CD4-positive, alpha-beta memory T cell (primary cell): ENCODE data around the gene CREB3. TPM values are rescaled to one million over a fixed set of nuclear protein-coding genes. Genes with fewer than 3 reads are reported as not detected.

ENCODE experiments used
- CTCF ChIA-PET: fragments of 350-600 bp; sonication (Branson Sonifier 250); formaldehyde crosslinking; loops from one replicate; lab custom pipeline; 2021; ENCODE audit warnings: inconsistent platforms; ENCODE audit not compliant: partially characterized antibody; lab: Charles Lee
- POLR2A ChIA-PET: fragments of 350-600 bp; sonication (Branson Sonifier 250); formaldehyde crosslinking; loops from one replicate; lab custom pipeline; 2021; ENCODE audit not compliant: partially characterized antibody; lab: Charles Lee
- DNase-seq, 5 donors: peaks; one replicate each; pipeline versions ENCODE4 v3.0.0 to v3.0.0-alpha.2; 2020 to 2022; ENCODE audit warnings: mixed read lengths in 1 of 5
- H3K27ac ChIP-seq: one replicate; pipeline ENCODE4 v1.7.0; 2013; ENCODE audit warnings: low read depth, low read length
- H3K27me3 ChIP-seq: 2 replicates; pipeline ENCODE4 v1.7.0; 2013; ENCODE audit warnings: mild to moderate bottlenecking, low read length, moderate library complexity; ENCODE audit not compliant: insufficient read depth
- H3K36me3 ChIP-seq: 2 replicates; pipeline ENCODE4 v1.7.0; 2013; ENCODE audit warnings: mild to moderate bottlenecking, low read length, moderate library complexity; ENCODE audit not compliant: insufficient read depth
- H3K4me1 ChIP-seq: 2 replicates; pipeline ENCODE4 v1.7.0; 2013; ENCODE audit warnings: mild to moderate bottlenecking, low read length, moderate library complexity; ENCODE audit not compliant: insufficient read depth
- H3K4me3 ChIP-seq, 2 donors: one replicate each; pipeline ENCODE4 v1.7.0; 2013; ENCODE audit warnings: low read length in 2 of 2, mild to moderate bottlenecking in 1 of 2
- H3K9me3 ChIP-seq, 2 donors: one replicate each; pipeline ENCODE4 v1.7.0; 2013; ENCODE audit warnings: low read length in 2 of 2, control low read depth in 1 of 2; ENCODE audit not compliant: control insufficient read depth in 1 of 2
- H3K27ac Mint-ChIP-seq, 7 donors: one replicate each; pipeline ENCODE4 v1.8.0; 2020 to 2021; ENCODE audit warnings: mixed read lengths in 7 of 7, mild to moderate bottlenecking in 6 of 7, inconsistent platforms in 3 of 7, moderate library complexity in 3 of 7
- H3K27me3 Mint-ChIP-seq, 2 donors: one replicate each; pipeline ENCODE4 v1.8.0; 2020 to 2021; ENCODE audit warnings: mixed read lengths in 2 of 2
- H3K36me3 Mint-ChIP-seq, 2 donors: one replicate each; pipeline ENCODE4 v1.8.0; 2020 to 2021; ENCODE audit warnings: mixed read lengths in 2 of 2, inconsistent platforms in 1 of 2, mild to moderate bottlenecking in 1 of 2
- H3K4me1 Mint-ChIP-seq, 4 donors: one replicate each; pipeline ENCODE4 v1.8.0; 2020 to 2021; ENCODE audit warnings: mixed read lengths in 4 of 4, mild to moderate bottlenecking in 1 of 4
- H3K4me3 Mint-ChIP-seq, 8 donors: one replicate each; pipeline ENCODE4 v1.8.0; 2020 to 2021; ENCODE audit warnings: mixed read lengths in 8 of 8, mild to moderate bottlenecking in 7 of 8, moderate library complexity in 6 of 8, inconsistent platforms in 3 of 8
- H3K9me3 Mint-ChIP-seq, 8 donors: one replicate each; pipeline ENCODE4 v1.8.0; 2020 to 2021; ENCODE audit warnings: mixed read lengths in 8 of 8, mild to moderate bottlenecking in 5 of 8, inconsistent platforms in 3 of 8, moderate library complexity in 1 of 8
- intact Hi-C: fragments of 100-400 bp; cut with micrococcal nuclease; formaldehyde crosslinking; loops from one replicate; pipeline ENCODE4 v1.15.1; 2023
- polyA plus RNA-seq, 2 donors: library from polyadenylated mRNA; unstranded; fragments of 300-500 nt; fragmentation: Illumina TruSeq; gene quantifications; one replicate each; pipeline ENCODE4 v1.2.3, GENCODE V29; 2021
- total RNA-seq, 2 experiments: library from RNA; stranded (reverse); gene quantifications; one replicate each; pipeline ENCODE4 v1.2.3, GENCODE V29; 2021

Gene CREB3
- total and polyA plus RNA-seq, 4 experiments from 2014 or later: 24.8 to 59.7 (median 35.3) TPM

DNA sequence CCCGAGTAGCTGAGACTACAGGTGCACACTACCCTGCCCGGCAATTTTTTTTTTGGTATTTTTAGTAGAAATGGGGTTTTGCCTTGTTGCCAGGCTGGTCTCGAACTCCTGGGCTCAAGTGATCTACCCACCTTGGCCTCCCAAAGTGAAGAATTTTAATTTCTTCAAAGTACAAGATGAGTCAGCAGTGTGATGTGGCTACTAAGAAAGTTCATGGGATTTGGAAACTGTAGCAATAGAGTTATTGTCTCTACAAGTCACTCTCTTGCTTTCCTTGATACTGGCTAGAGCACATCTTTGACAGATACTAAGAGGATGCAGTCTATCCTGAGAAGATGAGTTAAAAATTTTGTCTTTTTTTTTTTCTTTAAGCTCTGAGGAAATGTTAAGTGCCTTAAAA, 1.6 kb downstream of the CREB3 start:
- Histone ChIP-seq H3K27me3 (no peaks in the 10 kb centered on the region), H3K4me1 (peaks cover 48% of the 10 kb centered on the region), H3K9me3 (no peaks in the 10 kb centered on the region), H3K36me3 (peaks cover 39% of the 10 kb centered on the region), H3K27ac (no peak overlapping the region), H3K4me3 (no peak overlapping the region)
- DNase-seq: no peak
- H3K9me3 Mint-ChIP-seq: peaks cover 0 to 5% (median 0%) of the 10 kb centered on the region in 8 donors
- intact Hi-C loops: loop anchor here (10.0 kb wide), 1 partner anchor 1069 kb away; the partner anchor contains the start of gene CCL27
- POLR2A ChIA-PET: interaction anchor here (0.8 to 11.1 kb wide), 3 partner anchors 12 to 118 kb away, joined by 3 to 179 read pairs (median 45); partner anchors contain the start of genes GBA2 and RGP1
- H3K4me3 Mint-ChIP-seq: peak overlapping the region in 2 of 8 donors; percentile 15 to 22
- CTCF ChIA-PET: interaction anchor here (0.9 to 14.6 kb wide), 11 partner anchors 13 to 148 kb away, joined by 3 to 209 read pairs (median 13); partner anchors contain the start of genes ARHGEF39, CCDC107, GBA2 and RGP1
- peak overlapping the region in 3 of 7 donors; percentile 11 to 75 (median 23) for H3K27ac Mint-ChIP-seq
- peaks cover 32 to 56% of the 10 kb centered on the region in 2 donors for H3K36me3 Mint-ChIP-seq
- H3K27me3 Mint-ChIP-seq: no peaks in the 10 kb centered on the region
- peaks cover 19 to 32% (median 27%) of the 10 kb centered on the region in 4 donors for H3K4me1 Mint-ChIP-seq

DNA sequence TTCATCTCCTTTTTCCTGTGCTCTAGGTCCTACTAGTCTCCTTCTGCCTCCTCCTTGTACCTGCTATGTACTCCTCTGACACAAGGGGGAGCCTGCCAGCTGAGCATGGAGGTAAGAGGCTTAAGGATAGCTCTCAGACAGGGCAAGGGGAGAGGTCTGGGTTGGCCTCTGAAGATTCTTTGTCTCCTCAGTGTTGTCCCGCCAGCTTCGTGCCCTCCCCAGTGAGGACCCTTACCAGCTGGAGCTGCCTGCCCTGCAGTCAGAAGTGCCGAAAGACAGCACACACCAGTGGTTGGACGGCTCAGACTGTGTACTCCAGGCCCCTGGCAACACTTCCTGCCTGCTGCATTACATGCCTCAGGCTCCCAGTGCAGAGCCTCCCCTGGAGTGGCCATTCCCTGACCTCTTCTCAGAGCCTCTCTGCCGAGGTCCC, 3.8 kb downstream of the CREB3 start:
- no peak overlapping the region for H3K4me3 ChIP-seq
- ChIA-PET POLR2A (interaction anchor here (0.5 to 11.1 kb wide), 10 partner anchors 10 to 1676 kb away, joined by 3 to 179 read pairs (median 4); partner anchors contain the start of genes CCDC107, GBA2, HINT2 and RGP1), CTCF (interaction anchor here (0.6 to 14.6 kb wide), 24 partner anchors 8 to 146 kb away, joined by 3 to 209 read pairs (median 6); partner anchors contain the start of genes ARHGEF39, CCDC107, GBA2 and RGP1)
- H3K27ac ChIP-seq: peak overlapping the region; percentile 15
- Mint-ChIP-seq H3K9me3 (peaks cover 0 to 5% (median 0%) of the 10 kb centered on the region in 8 donors), H3K27ac (peak overlapping the region in 6 of 7 donors; percentile 30 to 78 (median 51)), H3K4me3 (peak overlapping the region in 2 of 8 donors; percentile 31 to 49), H3K4me1 (peaks cover 17 to 32% (median 22%) of the 10 kb centered on the region in 4 donors), H3K36me3 (peaks cover 38 to 71% of the 10 kb centered on the region in 2 donors), H3K27me3 (no peaks in the 10 kb centered on the region)
- intact Hi-C loops: loop anchor here (1.0 to 10.0 kb wide), 5 partner anchors 13 to 1071 kb away; partner anchors contain the start of genes CCL27, GBA2 and RGP1
- H3K4me1 ChIP-seq: peaks cover 26% of the 10 kb centered on the region
- peak; percentile 68 to 79 (median 73) for DNase-seq
- H3K27me3 ChIP-seq: no peaks in the 10 kb centered on the region
- no peaks in the 10 kb centered on the region for H3K9me3 ChIP-seq
- H3K36me3 ChIP-seq: peaks cover 49% of the 10 kb centered on the region

DNA sequence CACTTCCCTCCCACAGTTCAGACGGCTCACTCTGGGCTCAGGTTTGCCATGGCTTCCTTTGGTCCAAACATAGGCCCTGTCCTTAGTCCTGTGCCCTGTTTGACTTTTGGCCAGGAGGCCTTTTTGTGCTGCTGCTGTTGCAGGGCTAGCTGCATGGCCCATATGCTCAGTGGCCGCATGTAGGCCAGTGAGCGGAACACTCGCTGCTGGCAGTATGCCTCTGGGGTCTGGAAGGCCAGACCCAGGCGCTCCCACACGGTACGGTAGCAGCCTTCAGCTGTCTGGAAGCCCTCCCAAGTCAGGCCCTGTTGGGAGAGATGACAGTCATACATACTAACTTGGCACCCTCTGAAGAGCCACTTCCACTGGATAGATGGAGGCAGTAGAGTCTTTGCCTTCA, 4.7 kb downstream of the CREB3 start:
- POLR2A ChIA-PET: interaction anchor here (2.1 to 11.1 kb wide), 3 partner anchors 9 to 77 kb away, joined by 7 to 179 read pairs (median 17); partner anchors contain the start of genes GBA2, HINT2 and RGP1
- no peaks in the 10 kb centered on the region for H3K27me3 ChIP-seq
- no peak overlapping the region for H3K4me3 ChIP-seq
- peak overlapping the region in 1 of 7 donors; percentile 25 for H3K27ac Mint-ChIP-seq
- H3K4me1 Mint-ChIP-seq: peaks cover 20 to 41% (median 27%) of the 10 kb centered on the region in 4 donors
- H3K4me1 ChIP-seq: peaks cover 27% of the 10 kb centered on the region
- DNase-seq: no peak
- H3K4me3 Mint-ChIP-seq: no peak overlapping the region
- H3K9me3 Mint-ChIP-seq: peaks cover 0 to 5% (median 0%) of the 10 kb centered on the region in 8 donors
- intact Hi-C loops: loop anchor here (10.0 kb wide), 1 partner anchor 1072 kb away; the partner anchor contains the start of gene CCL27
- peaks cover 39 to 79% of the 10 kb centered on the region in 2 donors for H3K36me3 Mint-ChIP-seq
- H3K9me3 ChIP-seq: no peaks in the 10 kb centered on the region
- CTCF ChIA-PET: interaction anchor here (1.0 to 14.6 kb wide), 10 partner anchors 10 to 145 kb away, joined by 3 to 209 read pairs (median 4); partner anchors contain the start of genes CCDC107, GBA2, RGP1 and RMRP
- no peaks in the 10 kb centered on the region for H3K27me3 Mint-ChIP-seq
- peaks cover 56% of the 10 kb centered on the region for H3K36me3 ChIP-seq
- no peak overlapping the region for H3K27ac ChIP-seq

- H3K36me3 Mint-ChIP-seq: peaks cover 43 to 81% of the 10 kb centered on the region in 2 donors
- no peak overlapping the region for H3K27ac ChIP-seq
- intact Hi-C loops: loop anchor here (10.0 kb wide), 1 partner anchor 1073 kb away; the partner anchor contains the start of gene CCL27
- H3K9me3 ChIP-seq: no peaks in the 10 kb centered on the region
- no peak overlapping the region for H3K4me3 Mint-ChIP-seq
- H3K27me3 ChIP-seq: no peaks in the 10 kb centered on the region
- no peaks in the 10 kb centered on the region for H3K27me3 Mint-ChIP-seq
- peak overlapping the region in 1 of 7 donors; percentile 75 for H3K27ac Mint-ChIP-seq
- peaks cover 63% of the 10 kb centered on the region for H3K36me3 ChIP-seq
- no peak for DNase-seq
- H3K9me3 Mint-ChIP-seq: peaks cover 0 to 5% (median 0%) of the 10 kb centered on the region in 8 donors
- H3K4me1 ChIP-seq: peaks cover 23% of the 10 kb centered on the region
- ChIA-PET CTCF (interaction anchor here (1.0 to 14.6 kb wide), 8 partner anchors 9 to 144 kb away, joined by 3 to 209 read pairs (median 6); partner anchors contain the start of genes CCDC107, GBA2, RGP1 and RMRP), POLR2A (interaction anchor here (1.2 to 11.1 kb wide), 3 partner anchors 8 to 118 kb away, joined by 3 to 179 read pairs (median 17); partner anchors contain the start of genes GBA2 and RGP1)
- H3K4me1 Mint-ChIP-seq: peaks cover 18 to 38% (median 28%) of the 10 kb centered on the region in 4 donors
- no peak overlapping the region for H3K4me3 ChIP-seq
Observed at GRCh38 chr9:35738186-35738585, 5.7 kb downstream of the CREB3 start.

GRCh38 chr9:35738924-35739323, 6.5 kb downstream of the CREB3 start:
- Mint-ChIP-seq H3K36me3 (peaks cover 47 to 84% of the 10 kb centered on the region in 2 donors), H3K27ac (peak overlapping the region in 1 of 7 donors; percentile 33), H3K27me3 (no peaks in the 10 kb centered on the region), H3K9me3 (peaks cover 0 to 5% (median 0%) of the 10 kb centered on the region in 8 donors), H3K4me3 (no peak overlapping the region), H3K4me1 (peaks cover 15 to 44% (median 27%) of the 10 kb centered on the region in 4 donors)
- intact Hi-C loops: loop anchor here (10.0 kb wide), 1 partner anchor 1074 kb away; the partner anchor contains the start of gene CCL27
- Histone ChIP-seq H3K36me3 (peaks cover 70% of the 10 kb centered on the region), H3K27me3 (no peaks in the 10 kb centered on the region), H3K4me3 (no peak overlapping the region), H3K9me3 (no peaks in the 10 kb centered on the region), H3K27ac (no peak overlapping the region), H3K4me1 (peaks cover 15% of the 10 kb centered on the region)
- POLR2A ChIA-PET: interaction anchor here (1.2 to 11.1 kb wide), 3 partner anchors 7 to 129 kb away, joined by 3 to 179 read pairs (median 4); partner anchors contain the start of genes GBA2 and RGP1
- CTCF ChIA-PET: interaction anchor here (1.1 to 14.6 kb wide), 9 partner anchors 8 to 143 kb away, joined by 3 to 209 read pairs (median 7); partner anchors contain the start of genes CCDC107, GBA2, RGP1 and RMRP
- no peak for DNase-seq

DNA sequence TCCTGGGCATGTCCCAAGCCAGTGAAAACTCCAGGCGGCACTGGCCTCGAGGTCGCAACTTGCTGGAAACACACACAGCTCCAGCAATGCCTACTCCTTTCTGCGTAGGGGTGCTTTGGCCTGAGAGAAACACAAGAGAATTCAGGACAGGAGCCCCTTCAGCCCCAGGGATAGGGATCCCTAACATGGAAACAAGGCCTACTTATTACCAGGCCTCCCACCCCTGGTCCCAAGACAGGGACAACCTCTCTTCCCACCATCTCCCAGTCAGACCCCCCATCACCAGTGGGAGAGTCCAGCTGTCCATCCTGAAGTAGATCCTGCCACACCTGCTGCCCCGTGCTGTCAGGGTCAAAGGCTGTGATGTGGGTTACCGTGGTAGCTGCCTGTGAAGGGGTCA, 7.8 kb downstream of the CREB3 start:
- Histone ChIP-seq H3K4me1 (peaks cover 12% of the 10 kb centered on the region), H3K4me3 (no peak overlapping the region), H3K27ac (no peak overlapping the region), H3K36me3 (peaks cover 75% of the 10 kb centered on the region), H3K9me3 (no peaks in the 10 kb centered on the region), H3K27me3 (no peaks in the 10 kb centered on the region)
- intact Hi-C loops: no loop called here
- Mint-ChIP-seq H3K27ac (peak overlapping the region in 1 of 7 donors; percentile 74), H3K9me3 (peaks cover 0 to 3% (median 0%) of the 10 kb centered on the region in 8 donors), H3K4me1 (peaks cover 16 to 42% (median 25%) of the 10 kb centered on the region in 4 donors), H3K36me3 (peaks cover 48 to 88% of the 10 kb centered on the region in 2 donors), H3K27me3 (no peaks in the 10 kb centered on the region), H3K4me3 (no peak overlapping the region)
- no peak for DNase-seq
- ChIA-PET POLR2A (interaction anchor here (0.6 to 11.1 kb wide), 4 partner anchors 6 to 75 kb away, joined by 3 to 179 read pairs (median 5); partner anchors contain the start of genes ARHGEF39, GBA2 and RGP1), CTCF (interaction anchor here (1.0 to 14.6 kb wide), 6 partner anchors 7 to 213 kb away, joined by 4 to 209 read pairs (median 6); partner anchors contain the start of genes CREB3, GBA2, RGP1 and TLN1)
